Measurements from ENCODE around the gene RRH.

- TF ChIP-seq CTCF (IDR thresholded peaks at IDR 0.05; ENCODE audit: borderline replicate concordance, extremely low read depth, low read length, poor library complexity, severe bottlenecking): no peak
- TF ChIP-seq EZH2 (IDR thresholded peaks at IDR 0.05; ENCODE audit: borderline replicate concordance, low read depth, low read length, severe bottlenecking): no peak
These were observed 52.0 kb downstream of the RRH start for GRCh38 chr4:109879636-109880314.
